HCT116 (cell line): Measurements from ENCODE around the gene TSG101. TPM values are rescaled to one million over a fixed set of nuclear protein-coding genes. Genes with fewer than 3 reads are reported as not detected.

ENCODE experiments used
- ATAC-seq: fragments of 200-7000 bp; cut with Tn5 transposase; 2 replicates; pipeline ENCODE4 v1.9.1; 2020; ENCODE audit warnings: mild to moderate bottlenecking, moderate library complexity
- BruUV-seq: library from RNA; stranded (reverse); fragments of 400-500 nt; replicated peaks from 2 replicates; lab custom pipeline; 2021; lab: Mats Ljungman, UMichigan
- CTCF ChIA-PET: fragments of 300-600 bp; sonication (Branson Sonifier 250); formaldehyde crosslinking; loops from one replicate; lab custom pipeline; 2021; ENCODE audit warnings: antibody characterized with exemption; lab: Charles Lee
- POLR2A ChIA-PET: fragments of 300-600, 350-600 bp; sonication (Branson Sonifier 250); formaldehyde crosslinking; loops from one replicate; lab custom pipeline; 2021; ENCODE audit warnings: antibody characterized with exemption; lab: Charles Lee
- RAD21 ChIA-PET, 2 experiments: fragments of 300-600 bp; sonication (Branson Sonifier 250); formaldehyde crosslinking; loops; one replicate each; lab custom pipeline; 2023; ENCODE audit warnings: low total read pairs in 2 of 2; ENCODE audit not compliant: uncharacterized antibody in 2 of 2, unreplicated experiment in 2 of 2, low non-redundant PET in 1 of 2; lab: Charles Lee
- DNase-seq: peaks from one replicate; pipeline ENCODE4 v3.0.0-alpha.2; 2010; ENCODE audit warnings: low read depth, low spot score
- H2AFZ ChIP-seq: fragments of 200-600 bp; shearing (Covaris generic), sonication (generic); 2 replicates; pipeline ENCODE4 v1.6.1; 2017; ENCODE audit warnings: low read depth, mixed run types, mixed read lengths, antibody characterized with exemption, low read length; ENCODE audit not compliant: poor library complexity, severe bottlenecking
- H3K27ac ChIP-seq: 2 replicates; pipeline ENCODE4 v1.5.1; 2012; ENCODE audit warnings: low read depth, low read length
- H3K27me3 ChIP-seq: fragments of 200-600 bp; sonication (generic); 2 replicates; pipeline ENCODE4 v1.6.1; 2016; ENCODE audit warnings: mixed run types, low read length, mixed read lengths; ENCODE audit not compliant: insufficient read depth
- H3K36me3 ChIP-seq, 2 experiments: fragments of 200-500 bp in 1 of 2; fragments of 200-600 bp in 1 of 2; sonication (Bioruptor generic) in 1 of 2; sonication (generic) in 1 of 2; 2 replicates each; pipeline versions ENCODE4 v1.5.1 to v1.6.1; 2014 to 2016; ENCODE audit warnings: low read length in 2 of 2, inconsistent platforms in 1 of 2, mixed read lengths in 1 of 2, mixed run types in 1 of 2; ENCODE audit not compliant: insufficient read depth in 2 of 2, control insufficient read depth in 1 of 2
- H3K4me1 ChIP-seq, 2 experiments: fragments of 200-600 bp in 1 of 2; sonication (generic) in 1 of 2; 2 replicates each; pipeline versions ENCODE4 v1.5.1 to v1.6.1; 2012 to 2017; ENCODE audit warnings: low read length in 2 of 2, inconsistent platforms in 1 of 2, mild to moderate bottlenecking in 1 of 2, mixed read lengths in 1 of 2, mixed run types in 1 of 2, moderate library complexity in 1 of 2; ENCODE audit not compliant: insufficient read depth in 2 of 2, control insufficient read depth in 1 of 2
- H3K4me2 ChIP-seq: fragments of 200-600 bp; sonication (generic); 2 replicates; pipeline ENCODE4 v1.6.1; 2017; ENCODE audit warnings: mixed run types, low read length, mixed read lengths
- H3K4me3 ChIP-seq, 2 experiments: fragments of 200-600 bp in 1 of 2; sonication (generic) in 1 of 2; replicated peaks in 1 of 2; 2 replicates each; pipeline ENCODE4 v1.5.1; 2011 to 2016; ENCODE audit warnings: low read length in 2 of 2, control low read depth in 1 of 2, low read depth in 1 of 2, mild to moderate bottlenecking in 1 of 2, mixed read lengths in 1 of 2, mixed run types in 1 of 2
- H3K79me2 ChIP-seq: fragments of 200-600 bp; sonication (generic); 2 replicates; pipeline ENCODE4 v1.6.1; 2017; ENCODE audit warnings: mild to moderate bottlenecking, mixed run types, low read length, moderate library complexity, mixed read lengths; ENCODE audit not compliant: insufficient read depth
- H3K9ac ChIP-seq: fragments of 200-600 bp; sonication (generic); 2 replicates; pipeline ENCODE4 v1.6.1; 2016; ENCODE audit warnings: low read length, mixed read lengths
- H3K9me2 ChIP-seq: fragments of 200-600 bp; sonication (generic), shearing (Covaris generic); 2 replicates; pipeline ENCODE4 v1.6.1; 2017; ENCODE audit warnings: mixed run types, mild to moderate bottlenecking, moderate library complexity; ENCODE audit not compliant: insufficient read depth
- H3K9me3 ChIP-seq, 2 experiments: fragments of 200-500 bp in 1 of 2; fragments of 200-600 bp in 1 of 2; sonication (Bioruptor generic) in 1 of 2; sonication (generic) in 1 of 2; 2 replicates each; pipeline ENCODE4 v1.6.1; 2014 to 2017; ENCODE audit warnings: low read length in 2 of 2, mixed read lengths in 2 of 2, inconsistent platforms in 1 of 2, low read depth in 1 of 2, mild to moderate bottlenecking in 1 of 2, mixed run types in 1 of 2, moderate library complexity in 1 of 2; ENCODE audit not compliant: control insufficient read depth in 1 of 2, insufficient read depth in 1 of 2
- H4K20me1 ChIP-seq: fragments of 200-600 bp; sonication (generic), shearing (Covaris generic); 2 replicates; pipeline ENCODE4 v1.6.1; 2017; ENCODE audit warnings: mixed run types, mild to moderate bottlenecking, moderate library complexity; ENCODE audit not compliant: insufficient read depth
- CBX3 ChIP-seq: IDR thresholded peaks from 2 replicates; pipeline ENCODE4 v1.6.1; 2012; ENCODE audit warnings: low read depth
- CEBPB ChIP-seq: IDR thresholded peaks from 2 replicates; pipeline ENCODE4 v1.6.1; 2012; ENCODE audit warnings: low read depth
- EGR1 ChIP-seq: IDR thresholded peaks from 2 replicates; pipeline ENCODE4 v1.6.1; 2012; ENCODE audit warnings: low read depth
- ELF1 ChIP-seq: IDR thresholded peaks from 2 replicates; pipeline ENCODE4 v1.6.1; 2012; ENCODE audit warnings: low read depth, borderline replicate concordance
- EZH2 ChIP-seq: fragments of 200-600 bp; sonication (generic); IDR thresholded peaks from 2 replicates; pipeline ENCODE4 v1.6.1; 2017; ENCODE audit warnings: antibody characterized with exemption, mixed run types
- EZH2phosphoT487 ChIP-seq: fragments of 200-600 bp; IDR thresholded peaks from 2 replicates; pipeline ENCODE4 v1.6.1; 2018; ENCODE audit warnings: antibody characterized with exemption, borderline replicate concordance
- FOSL1 ChIP-seq: IDR thresholded peaks from 2 replicates; pipeline ENCODE4 v1.6.1; 2012; ENCODE audit warnings: low read depth
- MAX ChIP-seq: IDR thresholded peaks from 2 replicates; pipeline ENCODE4 v1.6.1; 2012
- POLR2A ChIP-seq: IDR thresholded peaks from 2 replicates; pipeline ENCODE4 v1.7.0; 2011; ENCODE audit warnings: borderline replicate concordance; ENCODE audit not compliant: insufficient read depth, insufficient read length; ENCODE audit errors: extremely low read depth
- POLR2AphosphoS5 ChIP-seq: IDR thresholded peaks from 2 replicates; pipeline ENCODE4 v1.6.1; 2011; ENCODE audit warnings: mild to moderate bottlenecking, low read depth, low read length, moderate library complexity
- SIN3A ChIP-seq: IDR thresholded peaks from 2 replicates; pipeline ENCODE4 v1.6.1; 2012; ENCODE audit warnings: low read depth
- SP1 ChIP-seq: IDR thresholded peaks from 2 replicates; pipeline ENCODE4 v1.6.1; 2012; ENCODE audit warnings: low read depth
- SRF ChIP-seq: IDR thresholded peaks from 2 replicates; pipeline ENCODE4 v1.6.1; 2012; ENCODE audit warnings: low read depth
- YY1 ChIP-seq: IDR thresholded peaks from 2 replicates; pipeline ENCODE4 v1.6.1; 2011; ENCODE audit warnings: low read length, low read depth, moderate library complexity, mild to moderate bottlenecking; ENCODE audit not compliant: insufficient replicate concordance; ENCODE audit errors: extremely low read depth
- ZBTB33 ChIP-seq: IDR thresholded peaks from 2 replicates; pipeline ENCODE4 v1.6.1; 2011; ENCODE audit warnings: mild to moderate bottlenecking, low read length, moderate library complexity; ENCODE audit not compliant: insufficient replicate concordance; ENCODE audit errors: extremely low read depth
- ZFX ChIP-seq: fragments of 450-650 bp; IDR thresholded peaks from 2 replicates; pipeline ENCODE4 v1.6.1; 2017
- ZNF274 ChIP-seq: fragments of 200-500 bp; sonication (Bioruptor generic); IDR thresholded peaks from 2 replicates; pipeline ENCODE4 v1.6.1; 2014; ENCODE audit warnings: mild to moderate bottlenecking, low read depth, low read length, inconsistent platforms
- intact Hi-C: fragments of 100-400 bp; cut with micrococcal nuclease; formaldehyde crosslinking; loops from 2 replicates; pipeline ENCODE4 v1.10.0; 2022
- total RNA-seq: library from RNA; stranded (reverse); gene quantifications from one replicate; pipeline ENCODE4 v1.2.1, GENCODE V29; 2021; ENCODE audit not compliant: unreplicated experiment
- TF ChIP-seq, protein P1 (sequence below): IDR thresholded peaks from 2 replicates; pipeline ENCODE4 v1.6.1; 2012
- TF ChIP-seq, protein P2 (sequence below): IDR thresholded peaks from 2 replicates; pipeline ENCODE4 v1.6.1; 2012; ENCODE audit warnings: low read depth
- TF ChIP-seq, protein P3 (sequence below), 3 experiments: fragments of 200-600 bp in 1 of 3; sonication (generic) in 1 of 3; IDR thresholded peaks in 2 of 3; conservative IDR thresholded peaks in 1 of 3; 2 replicates each; pipeline ENCODE4 v1.5.1; 2012 to 2017; ENCODE audit warnings: low read depth in 2 of 3, low read length in 2 of 3, antibody characterized with exemption in 1 of 3, borderline replicate concordance in 1 of 3, control low read depth in 1 of 3, mild to moderate bottlenecking in 1 of 3, mixed read lengths in 1 of 3, mixed run types in 1 of 3, moderate library complexity in 1 of 3; ENCODE audit not compliant: insufficient read depth in 1 of 3

The TSG101 gene
- total RNA-seq, 1 experiment from 2014 or later: 61.9 TPM

DNA sequence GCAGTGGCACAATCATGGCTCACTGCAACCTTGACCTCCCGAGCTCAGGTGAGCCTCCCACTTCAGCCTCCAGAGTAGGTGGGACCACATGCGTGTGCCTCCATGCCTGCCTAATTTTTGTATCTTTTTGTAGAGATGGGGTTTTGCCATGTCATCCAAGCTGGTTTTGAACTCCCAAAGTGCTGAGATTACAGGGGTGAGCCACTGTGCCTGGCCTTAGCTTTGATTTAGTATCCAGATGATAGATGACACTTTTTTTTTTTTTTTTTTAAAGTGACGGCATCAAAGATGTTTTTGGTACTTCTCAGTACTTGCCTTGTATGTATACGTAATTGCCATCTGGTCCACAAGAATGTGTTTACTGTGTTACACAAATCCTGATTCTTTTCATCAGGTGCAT is 47.7 kb downstream of the TSG101 start:
- RAD21 ChIA-PET: no interaction called here
- POLR2A ChIA-PET: no interaction called here
- no peak for ATAC-seq
- no TSS peak for BruUV-seq
- H3K4me3 ChIP-seq: no peak overlapping the region
- no peak for DNase-seq
- H3K9ac ChIP-seq: no peak overlapping the region
- H3K36me3 ChIP-seq: peaks cover 7 to 21% of the 10 kb centered on the region in 2 experiments; a peak in 3 of 4 replicates
- H3K27me3 ChIP-seq: no peaks in the 10 kb centered on the region
- no peak overlapping the region for H3K4me2 ChIP-seq
- H3K4me1 ChIP-seq: no peaks in the 10 kb centered on the region
- CTCF ChIA-PET: no interaction called here
- H3K79me2 ChIP-seq: no peaks in the 10 kb centered on the region
- no peak overlapping the region for H2AFZ ChIP-seq
- H3K27ac ChIP-seq: no peak overlapping the region
- TF ChIP-seq ELF1 (no peak), ZBTB33 (no peak), EZH2 (no peak), CBX3 (no peak), POLR2A (no peak), SP1 (no peak), EGR1 (no peak), SIN3A (no peak), MAX (no peak), FOSL1 (no peak), EZH2phosphoT487 (no peak), CEBPB (no peak), ZFX (no peak), SRF (no peak), YY1 (no peak), ZNF274 (no peak), POLR2AphosphoS5 (no peak)
- TF ChIP-seq, protein P1, sequence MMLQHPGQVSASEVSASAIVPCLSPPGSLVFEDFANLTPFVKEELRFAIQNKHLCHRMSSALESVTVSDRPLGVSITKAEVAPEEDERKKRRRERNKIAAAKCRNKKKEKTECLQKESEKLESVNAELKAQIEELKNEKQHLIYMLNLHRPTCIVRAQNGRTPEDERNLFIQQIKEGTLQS: no peak
- TF ChIP-seq, protein P2, sequence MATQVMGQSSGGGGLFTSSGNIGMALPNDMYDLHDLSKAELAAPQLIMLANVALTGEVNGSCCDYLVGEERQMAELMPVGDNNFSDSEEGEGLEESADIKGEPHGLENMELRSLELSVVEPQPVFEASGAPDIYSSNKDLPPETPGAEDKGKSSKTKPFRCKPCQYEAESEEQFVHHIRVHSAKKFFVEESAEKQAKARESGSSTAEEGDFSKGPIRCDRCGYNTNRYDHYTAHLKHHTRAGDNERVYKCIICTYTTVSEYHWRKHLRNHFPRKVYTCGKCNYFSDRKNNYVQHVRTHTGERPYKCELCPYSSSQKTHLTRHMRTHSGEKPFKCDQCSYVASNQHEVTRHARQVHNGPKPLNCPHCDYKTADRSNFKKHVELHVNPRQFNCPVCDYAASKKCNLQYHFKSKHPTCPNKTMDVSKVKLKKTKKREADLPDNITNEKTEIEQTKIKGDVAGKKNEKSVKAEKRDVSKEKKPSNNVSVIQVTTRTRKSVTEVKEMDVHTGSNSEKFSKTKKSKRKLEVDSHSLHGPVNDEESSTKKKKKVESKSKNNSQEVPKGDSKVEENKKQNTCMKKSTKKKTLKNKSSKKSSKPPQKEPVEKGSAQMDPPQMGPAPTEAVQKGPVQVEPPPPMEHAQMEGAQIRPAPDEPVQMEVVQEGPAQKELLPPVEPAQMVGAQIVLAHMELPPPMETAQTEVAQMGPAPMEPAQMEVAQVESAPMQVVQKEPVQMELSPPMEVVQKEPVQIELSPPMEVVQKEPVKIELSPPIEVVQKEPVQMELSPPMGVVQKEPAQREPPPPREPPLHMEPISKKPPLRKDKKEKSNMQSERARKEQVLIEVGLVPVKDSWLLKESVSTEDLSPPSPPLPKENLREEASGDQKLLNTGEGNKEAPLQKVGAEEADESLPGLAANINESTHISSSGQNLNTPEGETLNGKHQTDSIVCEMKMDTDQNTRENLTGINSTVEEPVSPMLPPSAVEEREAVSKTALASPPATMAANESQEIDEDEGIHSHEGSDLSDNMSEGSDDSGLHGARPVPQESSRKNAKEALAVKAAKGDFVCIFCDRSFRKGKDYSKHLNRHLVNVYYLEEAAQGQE: no peak
- TF ChIP-seq, protein P3, sequence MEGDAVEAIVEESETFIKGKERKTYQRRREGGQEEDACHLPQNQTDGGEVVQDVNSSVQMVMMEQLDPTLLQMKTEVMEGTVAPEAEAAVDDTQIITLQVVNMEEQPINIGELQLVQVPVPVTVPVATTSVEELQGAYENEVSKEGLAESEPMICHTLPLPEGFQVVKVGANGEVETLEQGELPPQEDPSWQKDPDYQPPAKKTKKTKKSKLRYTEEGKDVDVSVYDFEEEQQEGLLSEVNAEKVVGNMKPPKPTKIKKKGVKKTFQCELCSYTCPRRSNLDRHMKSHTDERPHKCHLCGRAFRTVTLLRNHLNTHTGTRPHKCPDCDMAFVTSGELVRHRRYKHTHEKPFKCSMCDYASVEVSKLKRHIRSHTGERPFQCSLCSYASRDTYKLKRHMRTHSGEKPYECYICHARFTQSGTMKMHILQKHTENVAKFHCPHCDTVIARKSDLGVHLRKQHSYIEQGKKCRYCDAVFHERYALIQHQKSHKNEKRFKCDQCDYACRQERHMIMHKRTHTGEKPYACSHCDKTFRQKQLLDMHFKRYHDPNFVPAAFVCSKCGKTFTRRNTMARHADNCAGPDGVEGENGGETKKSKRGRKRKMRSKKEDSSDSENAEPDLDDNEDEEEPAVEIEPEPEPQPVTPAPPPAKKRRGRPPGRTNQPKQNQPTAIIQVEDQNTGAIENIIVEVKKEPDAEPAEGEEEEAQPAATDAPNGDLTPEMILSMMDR (IDR thresholded peaks at IDR 0.05 in 2 of 3, conservative IDR thresholded peaks at IDR 0.05 in 1 of 3; ENCODE audit: borderline replicate concordance in 1 of 3, insufficient read depth in 1 of 3, low read depth in 2 of 3, low read length in 2 of 3): no peak
- TF ChIP-seq, all 23 proteins: peak for 0
- intact Hi-C loops: no loop called here
- Histone ChIP-seq H3K9me2 (no peaks in the 10 kb centered on the region), H4K20me1 (no peaks in the 10 kb centered on the region), H3K9me3 (no peaks in the 10 kb centered on the region)
